ENCODE results near the gene DPP7.

Gene DPP7

DNA sequence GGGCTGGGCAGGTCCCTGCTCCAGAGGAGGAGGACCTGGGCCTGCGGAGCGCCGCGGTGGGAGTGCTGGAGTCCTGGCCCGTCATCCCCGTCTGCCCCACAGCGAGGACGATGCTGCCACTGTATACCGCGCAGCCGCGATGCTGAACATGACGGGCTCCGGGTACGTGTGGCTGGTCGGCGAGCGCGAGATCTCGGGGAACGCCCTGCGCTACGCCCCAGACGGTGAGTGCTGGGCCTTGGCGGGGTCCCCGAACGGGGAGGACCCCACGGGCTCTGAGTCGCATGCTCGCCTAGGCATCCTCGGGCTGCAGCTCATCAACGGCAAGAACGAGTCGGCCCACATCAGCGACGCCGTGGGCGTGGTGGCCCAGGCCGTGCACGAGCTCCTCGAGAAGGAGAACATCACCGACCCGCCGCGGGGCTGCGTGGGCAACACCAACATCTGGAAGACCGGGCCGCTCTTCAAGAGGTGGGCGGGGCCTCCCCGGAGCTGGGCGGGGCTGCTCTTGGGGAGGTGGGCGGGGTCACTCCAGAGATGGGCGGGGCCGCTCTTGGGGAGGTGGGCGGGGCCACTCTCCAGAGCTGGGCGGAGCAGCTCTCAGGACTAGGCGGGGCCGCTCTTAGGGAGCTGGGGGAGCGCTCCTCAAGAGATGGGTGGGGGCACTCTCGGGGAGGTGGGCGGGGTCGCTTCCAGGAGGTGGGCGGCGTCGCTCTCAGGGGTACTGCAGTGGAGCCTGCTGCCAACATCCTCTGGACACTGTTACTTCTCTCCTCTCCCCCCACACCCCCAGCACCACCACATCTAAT is 42.2 kb upstream of the DPP7 start:
- Histone ChIP-seq H3K9ac (ENCODE audit: low read length) (no peak overlapping the region), H3K27ac (ENCODE audit: low read length) (no peak overlapping the region), H3K27me3 (ENCODE audit: low read depth, low read length) (0 out of 2 replicates have a peak, but pooled peaks cover 6% of the 10 kb centered on the region), H3K79me2 (ENCODE audit: low read length) (no peaks in the 10 kb centered on the region), H3K4me1 (ENCODE audit: low read length) (peaks cover 24% of the 10 kb centered on the region), H2AFZ (ENCODE audit: low read depth, low read length) (no peak overlapping the region), H3K9me3 (ENCODE audit: insufficient read depth, low read length) (no peaks in the 10 kb centered on the region), H4K20me1 (ENCODE audit: insufficient read depth, low read length) (no peaks in the 10 kb centered on the region), H3K36me3 (replicated peaks; ENCODE audit: low read depth, low read length) (no peaks in the 10 kb centered on the region), H3K4me3 (ENCODE audit: low read length) (no peak overlapping the region), H3K4me2 (ENCODE audit: low read length) (no peak overlapping the region)
- TF ChIP-seq EZH2phosphoT487 (IDR thresholded peaks at IDR 0.05; ENCODE audit: low read depth), result no peak
- TF ChIP-seq, protein P1, sequence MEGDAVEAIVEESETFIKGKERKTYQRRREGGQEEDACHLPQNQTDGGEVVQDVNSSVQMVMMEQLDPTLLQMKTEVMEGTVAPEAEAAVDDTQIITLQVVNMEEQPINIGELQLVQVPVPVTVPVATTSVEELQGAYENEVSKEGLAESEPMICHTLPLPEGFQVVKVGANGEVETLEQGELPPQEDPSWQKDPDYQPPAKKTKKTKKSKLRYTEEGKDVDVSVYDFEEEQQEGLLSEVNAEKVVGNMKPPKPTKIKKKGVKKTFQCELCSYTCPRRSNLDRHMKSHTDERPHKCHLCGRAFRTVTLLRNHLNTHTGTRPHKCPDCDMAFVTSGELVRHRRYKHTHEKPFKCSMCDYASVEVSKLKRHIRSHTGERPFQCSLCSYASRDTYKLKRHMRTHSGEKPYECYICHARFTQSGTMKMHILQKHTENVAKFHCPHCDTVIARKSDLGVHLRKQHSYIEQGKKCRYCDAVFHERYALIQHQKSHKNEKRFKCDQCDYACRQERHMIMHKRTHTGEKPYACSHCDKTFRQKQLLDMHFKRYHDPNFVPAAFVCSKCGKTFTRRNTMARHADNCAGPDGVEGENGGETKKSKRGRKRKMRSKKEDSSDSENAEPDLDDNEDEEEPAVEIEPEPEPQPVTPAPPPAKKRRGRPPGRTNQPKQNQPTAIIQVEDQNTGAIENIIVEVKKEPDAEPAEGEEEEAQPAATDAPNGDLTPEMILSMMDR (IDR thresholded peaks at IDR 0.05; ENCODE audit: low read depth, low read length), result no peak

DNA sequence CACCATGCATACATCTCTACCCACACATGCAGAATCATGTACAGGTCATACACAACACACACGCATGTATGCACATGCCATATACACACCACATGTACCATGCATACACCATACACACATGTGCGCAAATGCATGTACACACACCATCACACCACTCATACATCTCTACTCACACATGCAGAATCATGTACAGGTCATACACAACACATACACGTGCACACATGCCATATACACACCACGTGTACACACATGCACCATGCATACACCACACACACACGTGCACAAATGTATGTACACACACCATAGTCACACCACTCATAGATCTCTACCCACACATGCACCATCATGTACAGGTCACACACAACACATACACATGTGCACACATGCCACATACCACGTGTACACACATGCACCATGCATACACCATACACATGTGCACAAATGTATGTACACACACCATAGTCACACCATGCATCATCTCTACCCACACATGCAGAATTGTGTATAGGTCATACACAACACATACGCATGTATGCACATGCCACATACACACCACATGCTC is 38.4 kb upstream of the DPP7 start:
- TF ChIP-seq, protein P1 (IDR thresholded peaks at IDR 0.05; ENCODE audit: low read depth, low read length), result no peak
- no peak for TF ChIP-seq EZH2phosphoT487 (IDR thresholded peaks at IDR 0.05; ENCODE audit: low read depth)
- no peaks in the 10 kb centered on the region for H4K20me1 ChIP-seq (ENCODE audit: insufficient read depth, low read length)
- H2AFZ ChIP-seq (ENCODE audit: low read depth, low read length), result no peak overlapping the region
- H3K4me3 ChIP-seq (ENCODE audit: low read length), result no peak overlapping the region
- 0 out of 2 replicates have a peak, but pooled peaks cover 2% of the 10 kb centered on the region for H3K27me3 ChIP-seq (ENCODE audit: low read depth, low read length)
- H3K4me1 ChIP-seq (ENCODE audit: low read length), result peaks cover 21% of the 10 kb centered on the region
- H3K79me2 ChIP-seq (ENCODE audit: low read length), result no peaks in the 10 kb centered on the region
- no peak overlapping the region for H3K9ac ChIP-seq (ENCODE audit: low read length)
- no peak overlapping the region for H3K27ac ChIP-seq (ENCODE audit: low read length)
- H3K36me3 ChIP-seq (replicated peaks; ENCODE audit: low read depth, low read length), result no peaks in the 10 kb centered on the region
- no peak overlapping the region for H3K4me2 ChIP-seq (ENCODE audit: low read length)
- no peaks in the 10 kb centered on the region for H3K9me3 ChIP-seq (ENCODE audit: insufficient read depth, low read length)

DNA sequence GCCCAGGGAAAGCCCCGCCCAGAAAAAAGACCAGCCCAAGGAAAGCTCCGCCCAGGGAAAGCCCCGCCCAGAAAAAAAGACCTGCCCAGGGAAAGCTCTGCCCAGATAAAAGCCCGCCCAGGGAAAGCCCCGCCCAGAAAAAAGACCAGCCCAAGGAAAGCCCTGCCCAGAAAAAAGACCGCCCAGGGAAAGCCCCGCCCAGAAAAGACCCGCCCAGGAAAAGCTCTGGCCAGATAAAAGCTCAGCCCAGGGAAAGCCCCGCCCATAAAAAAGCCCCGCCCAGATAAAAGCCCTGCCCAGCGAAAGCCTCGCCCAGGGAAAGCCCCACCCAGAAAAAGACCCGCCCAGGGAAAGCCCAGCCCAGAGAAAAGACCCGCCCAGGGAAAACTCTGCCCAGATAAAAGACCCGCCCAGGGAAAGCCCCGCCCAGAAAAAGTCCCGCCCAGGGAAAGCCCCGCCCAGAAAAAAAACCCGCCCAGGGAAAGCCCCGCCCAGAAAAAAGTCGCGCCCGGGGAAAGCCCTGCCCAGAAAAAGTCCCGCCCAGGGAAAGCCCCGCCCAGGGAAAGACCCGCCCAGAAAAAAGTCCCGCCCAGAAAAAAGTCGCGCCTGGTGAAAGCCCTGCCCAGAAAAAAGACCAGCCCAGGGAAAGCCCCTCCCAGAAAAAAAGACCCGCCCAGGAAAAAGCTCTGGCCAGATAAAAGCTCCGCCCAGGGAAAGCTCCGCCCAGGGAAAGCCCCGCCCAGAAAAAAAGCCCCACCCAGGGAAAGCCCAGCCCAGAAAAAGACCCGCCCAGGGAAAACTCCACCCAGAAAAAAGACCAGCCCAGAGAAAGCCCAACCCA is 36.3 kb upstream of the DPP7 start:
- no peak for TF ChIP-seq EZH2phosphoT487 (IDR thresholded peaks at IDR 0.05; ENCODE audit: low read depth)
- TF ChIP-seq, protein P1 (IDR thresholded peaks at IDR 0.05; ENCODE audit: low read depth, low read length), result no peak
- Histone ChIP-seq H3K9me3 (ENCODE audit: insufficient read depth, low read length) (no peaks in the 10 kb centered on the region), H3K4me3 (ENCODE audit: low read length) (peak overlapping the region; percentile 43), H3K27ac (ENCODE audit: low read length) (peak overlapping the region; percentile 73), H3K36me3 (replicated peaks; ENCODE audit: low read depth, low read length) (no peaks in the 10 kb centered on the region), H3K79me2 (ENCODE audit: low read length) (no peaks in the 10 kb centered on the region), H3K4me2 (ENCODE audit: low read length) (peak overlapping the region; percentile 77), H4K20me1 (ENCODE audit: insufficient read depth, low read length) (no peaks in the 10 kb centered on the region), H3K9ac (ENCODE audit: low read length) (peak overlapping the region; percentile 26; the same call in 1 of the 2 replicates), H3K27me3 (ENCODE audit: low read depth, low read length) (no peaks in the 10 kb centered on the region), H2AFZ (ENCODE audit: low read depth, low read length) (no peak overlapping the region), H3K4me1 (ENCODE audit: low read length) (peaks cover 21% of the 10 kb centered on the region)
